SK-N-SH (cell line): ENCODE results near the gene GOLGA8Q. TPM values are rescaled to one million over a fixed set of nuclear protein-coding genes. Genes with fewer than 3 reads are reported as not detected.
"Not testable (repeated sequence)": the region's sequence is repeated elsewhere in the genome, so short reads cannot be mapped to it uniquely, and the experiment has no call there.

Experiments
- CTCF ChIA-PET: fragments of 300-600, 350-600 bp; formaldehyde crosslinking; extraction: SDS; loops from one replicate; lab custom pipeline; 2021; lab: Yijun Ruan, JAX
- POLR2A ChIA-PET: fragments of 350-600 bp; sonication (Branson Sonifier 250); formaldehyde crosslinking; extraction: SDS; loops from one replicate; lab custom pipeline; 2020; ENCODE audit warnings: antibody characterized with exemption, inconsistent platforms; lab: Yijun Ruan, JAX
- DNase-seq: peaks from one replicate; pipeline ENCODE4 v3.0.0; 2012
- H2AFZ ChIP-seq: fragments of 200-600 bp; sonication (generic); 2 replicates; pipeline ENCODE4 v1.8.1; 2016; ENCODE audit warnings: antibody characterized with exemption, mild to moderate bottlenecking, low read depth
- H3F3A ChIP-seq: fragments of 200-600 bp; sonication (generic); replicated peaks from 2 replicates; pipeline ENCODE3; 2016; ENCODE audit warnings: antibody characterized with exemption, mild to moderate bottlenecking; ENCODE audit not compliant: insufficient read depth
- H3K27ac ChIP-seq, 2 experiments: fragments of 200-500 bp in 1 of 2; fragments of 200-600 bp in 1 of 2; sonication (Bioruptor generic) in 1 of 2; sonication (generic), shearing (Covaris generic) in 1 of 2; 2 replicates each; pipeline versions ENCODE4 v1.5.1 to v1.6.1; 2014 to 2016; ENCODE audit warnings: low read depth in 2 of 2, inconsistent platforms in 1 of 2, low read length in 1 of 2, mild to moderate bottlenecking in 1 of 2, mixed read lengths in 1 of 2
- H3K27me3 ChIP-seq: fragments of 200-600 bp; sonication (generic), shearing (Covaris generic); 2 replicates; pipeline ENCODE4 v1.6.1; 2016; ENCODE audit warnings: mixed run types; ENCODE audit not compliant: insufficient read depth
- H3K36me3 ChIP-seq, 2 experiments: fragments of 200-500 bp in 1 of 2; fragments of 200-600 bp in 1 of 2; sonication (Bioruptor generic) in 1 of 2; sonication (generic) in 1 of 2; replicated peaks in 1 of 2; 2 replicates each; pipeline versions ENCODE3 to v1.5.1; 2014 to 2016; ENCODE audit warnings: low read length in 1 of 2, mild to moderate bottlenecking in 1 of 2; ENCODE audit not compliant: insufficient read depth in 2 of 2, control insufficient read depth in 1 of 2
- H3K4me1 ChIP-seq, 2 experiments: fragments of 200-500 bp in 1 of 2; fragments of 200-600 bp in 1 of 2; sonication (Bioruptor generic) in 1 of 2; sonication (generic), shearing (Covaris generic) in 1 of 2; 2 replicates each; pipeline versions ENCODE4 v1.5.1 to v1.6.1; 2014 to 2016; ENCODE audit warnings: low read depth in 1 of 2, low read length in 1 of 2, mixed run types in 1 of 2; ENCODE audit not compliant: insufficient read depth in 2 of 2, control insufficient read depth in 1 of 2
- H3K4me2 ChIP-seq: fragments of 200-600 bp; sonication (generic), shearing (Covaris generic); 2 replicates; pipeline ENCODE4 v1.6.1; 2017; ENCODE audit warnings: mixed run types
- H3K4me3 ChIP-seq, 2 experiments: fragments of 200-500 bp in 1 of 2; fragments of 200-600 bp in 1 of 2; sonication (Bioruptor generic) in 1 of 2; sonication (generic), shearing (Covaris generic) in 1 of 2; 2 replicates each; pipeline versions ENCODE4 v1.5.1 to v1.8.1; 2014 to 2016; ENCODE audit warnings: low read depth in 2 of 2, inconsistent platforms in 1 of 2, low read length in 1 of 2, mild to moderate bottlenecking in 1 of 2, mixed read lengths in 1 of 2, moderate library complexity in 1 of 2
- H3K79me2 ChIP-seq: fragments of 200-600 bp; sonication (generic); 2 replicates; pipeline ENCODE4 v1.8.1; 2017; ENCODE audit warnings: mild to moderate bottlenecking; ENCODE audit not compliant: insufficient read depth
- H3K9ac ChIP-seq: fragments of 200-600 bp; sonication (generic); 2 replicates; pipeline ENCODE4 v1.6.1; 2017; ENCODE audit warnings: mixed run types
- H3K9me2 ChIP-seq: fragments of 200-600 bp; sonication (generic); 2 replicates; pipeline ENCODE4 v1.6.1; 2017; ENCODE audit warnings: mixed run types
- H3K9me3 ChIP-seq: fragments of 200-600 bp; sonication (generic); 2 replicates; pipeline ENCODE4 v1.6.1; 2017; ENCODE audit warnings: mixed run types, mild to moderate bottlenecking, moderate library complexity
- H4K20me1 ChIP-seq: fragments of 200-600 bp; sonication (generic); 2 replicates; pipeline ENCODE4 v1.6.1; 2017; ENCODE audit warnings: mild to moderate bottlenecking, mixed run types; ENCODE audit not compliant: insufficient read depth
- WGBS: methylation state at CpG from one replicate; pipeline ENCODE4 v1.1.6; 2017; ENCODE audit warnings: low lambda C conversion rate; 5-methylcytosine and 5-hydroxymethylcytosine counted together
- polyA plus RNA-seq, 3 experiments: library from polyadenylated mRNA; depleted of rRNA; stranded (reverse); fragments of >200 nt; gene quantifications; 2 replicates each; pipeline ENCODE4 v1.2.3, GENCODE V29; 2012

The GOLGA8Q gene
- 0.28 and 0.47 TPM in 2 replicates for polyA plus RNA-seq (2012; rRNA removed)
- polyA plus RNA-seq (2012; cell fraction: cytosol; rRNA removed): 0.22 and 0.35 TPM in 2 replicates
- polyA plus RNA-seq (2012; cell fraction: nucleus; rRNA removed): 1.1 and 3.6 TPM in 2 replicates

- H3K79me2 ChIP-seq, H3F3A ChIP-seq, H3K36me3 ChIP-seq, H3K9ac ChIP-seq, CTCF ChIA-PET, H4K20me1 ChIP-seq, H2AFZ ChIP-seq, H3K9me3 ChIP-seq, H3K9me2 ChIP-seq, DNase-seq, H3K4me1 ChIP-seq, H3K4me2 ChIP-seq, H3K4me3 ChIP-seq, H3K27me3 ChIP-seq, POLR2A ChIA-PET, H3K27ac ChIP-seq: not testable (repeated sequence)
- 85% methylated on average over 4 of the region's 9 CpGs for WGBS
These were observed at the start of gene GOLGA8Q for GRCh38 chr15:30551750-30552149. GOLGA8Q (plus strand) TSS chr15:30552050; CDS start chr15:30552078, 28 bp downstream.

- H3K4me1 ChIP-seq, POLR2A ChIA-PET, H3K79me2 ChIP-seq, H4K20me1 ChIP-seq, H3K27ac ChIP-seq, H3K9me3 ChIP-seq, H3K9me2 ChIP-seq, H3K4me2 ChIP-seq, H3F3A ChIP-seq, H3K9ac ChIP-seq, H3K27me3 ChIP-seq, DNase-seq, CTCF ChIA-PET, H2AFZ ChIP-seq, H3K4me3 ChIP-seq, H3K36me3 ChIP-seq: not testable (repeated sequence)
- no CpG with 5 or more reads among the region's 11 CpGs for WGBS
These were observed 48.7 kb upstream of the GOLGA8Q start for GRCh38 chr15:30502904-30503781.

- H3K4me2 ChIP-seq, H3K9me3 ChIP-seq, H3K27me3 ChIP-seq, H3F3A ChIP-seq, H3K36me3 ChIP-seq, H3K27ac ChIP-seq, H3K9me2 ChIP-seq, H3K4me1 ChIP-seq, H3K4me3 ChIP-seq, H3K79me2 ChIP-seq, H2AFZ ChIP-seq, H3K9ac ChIP-seq, DNase-seq, CTCF ChIA-PET, POLR2A ChIA-PET, H4K20me1 ChIP-seq: not testable (repeated sequence)
- 71% methylated on average over 3 of the region's 5 CpGs for WGBS
These were observed 47.5 kb upstream of the GOLGA8Q start for GRCh38 chr15:30504162-30504843.

GRCh38 chr15:30514545-30514944, 37.3 kb upstream of the GOLGA8Q start:
- H2AFZ ChIP-seq, CTCF ChIA-PET, H3K4me3 ChIP-seq, H3K79me2 ChIP-seq, H3K36me3 ChIP-seq, H3K27ac ChIP-seq, H3K9me3 ChIP-seq, H4K20me1 ChIP-seq, H3K27me3 ChIP-seq, DNase-seq, H3K4me1 ChIP-seq, H3K4me2 ChIP-seq, H3F3A ChIP-seq, H3K9me2 ChIP-seq, H3K9ac ChIP-seq, POLR2A ChIA-PET: not testable (repeated sequence)
- no CpG with 5 or more reads among the region's 4 CpGs for WGBS

GRCh38 chr15:30523453-30524243, 28.2 kb upstream of the GOLGA8Q start:
- H3K27ac ChIP-seq, H3F3A ChIP-seq, DNase-seq, H3K9me3 ChIP-seq, H3K79me2 ChIP-seq, H3K27me3 ChIP-seq, H3K4me1 ChIP-seq, H3K4me2 ChIP-seq, H3K9me2 ChIP-seq, POLR2A ChIA-PET, H4K20me1 ChIP-seq, H3K9ac ChIP-seq, CTCF ChIA-PET, H2AFZ ChIP-seq, H3K4me3 ChIP-seq, H3K36me3 ChIP-seq: not testable (repeated sequence)
- WGBS: 67% methylated on average over 1 of the region's 7 CpGs

- H3K36me3 ChIP-seq, H3K79me2 ChIP-seq, H3K4me1 ChIP-seq, H3K9me3 ChIP-seq, H3K4me3 ChIP-seq, DNase-seq, H3K27me3 ChIP-seq, H3F3A ChIP-seq, H3K9ac ChIP-seq, POLR2A ChIA-PET, H2AFZ ChIP-seq, H3K9me2 ChIP-seq, H3K27ac ChIP-seq, CTCF ChIA-PET, H3K4me2 ChIP-seq, H4K20me1 ChIP-seq: not testable (repeated sequence)
- WGBS: no CpG with 5 or more reads among the region's 4 CpGs
These were observed 25.9 kb upstream of the GOLGA8Q start for GRCh38 chr15:30525912-30526311.
